CD4-positive, alpha-beta T cell treated with Interleukin-15 for 4 hours (primary cell): ENCODE results near the gene DOLK.

Source experiments
- DNase-seq: peaks from one replicate; pipeline ENCODE4 v3.0.0-alpha.2; 2020; ENCODE audit warnings: low spot score

The DOLK gene

GRCh38 chr9:128933731-128934130, 13.7 kb downstream of the DOLK start:
- no peak for DNase-seq

- no peak for DNase-seq
Measured at GRCh38 chr9:128929560-128929959, 17.8 kb downstream of the DOLK start.

GRCh38 chr9:128928624-128929023, 18.8 kb downstream of the DOLK start:
- no peak for DNase-seq

GRCh38 chr9:128927731-128928411, 19.5 kb downstream of the DOLK start:
- peak; percentile 61 for DNase-seq

GRCh38 chr9:128923493-128923883, 23.9 kb downstream of the DOLK start:
- DNase-seq: no peak

- DNase-seq: no peak
Measured at GRCh38 chr9:128921881-128922763, 25.3 kb downstream of the DOLK start.

- DNase-seq: no peak
Measured at GRCh38 chr9:128920381-128921058, 26.9 kb downstream of the DOLK start, which contains the start of gene PHYHD1. PHYHD1 (plus strand) TSS chr9:128920982; CDS start chr9:128922324, 1,342 bp downstream.

GRCh38 chr9:128919402-128920089, 27.9 kb downstream of the DOLK start:
- no peak for DNase-seq

- no peak for DNase-seq
Measured at GRCh38 chr9:128918921-128919320, 28.5 kb downstream of the DOLK start.

GRCh38 chr9:128917151-128917849, 30.1 kb downstream of the DOLK start:
- DNase-seq: no peak

GRCh38 chr9:128916745-128917144, 30.7 kb downstream of the DOLK start:
- no peak for DNase-seq

GRCh38 chr9:128916204-128916603, 31.2 kb downstream of the DOLK start:
- no peak for DNase-seq

- DNase-seq: no peak
Measured at GRCh38 chr9:128913995-128914772, 33.2 kb downstream of the DOLK start.

- DNase-seq: no peak
Measured at GRCh38 chr9:128913048-128913900, 34.1 kb downstream of the DOLK start.

- DNase-seq: no peak
Measured at GRCh38 chr9:128912270-128912853, 35.0 kb downstream of the DOLK start.

- DNase-seq: no peak
Measured at GRCh38 chr9:128911529-128912035, 35.8 kb downstream of the DOLK start.

GRCh38 chr9:128910906-128911305, 36.5 kb downstream of the DOLK start:
- no peak for DNase-seq

GRCh38 chr9:128909859-128910258, 37.5 kb downstream of the DOLK start:
- no peak for DNase-seq

GRCh38 chr9:128908372-128908771, 39.0 kb downstream of the DOLK start:
- no peak for DNase-seq
